ENCODE data around the gene METAP2. TPM values are rescaled to one million over a fixed set of nuclear protein-coding genes. Genes with fewer than 3 reads are reported as not detected.

The METAP2 gene
- total and polyA plus RNA-seq, 2 of the 8 experiments (the other 6 are each of a cell fraction or from before 2014, with no cell fraction given) = 41.3 to 114 TPM

DNA sequence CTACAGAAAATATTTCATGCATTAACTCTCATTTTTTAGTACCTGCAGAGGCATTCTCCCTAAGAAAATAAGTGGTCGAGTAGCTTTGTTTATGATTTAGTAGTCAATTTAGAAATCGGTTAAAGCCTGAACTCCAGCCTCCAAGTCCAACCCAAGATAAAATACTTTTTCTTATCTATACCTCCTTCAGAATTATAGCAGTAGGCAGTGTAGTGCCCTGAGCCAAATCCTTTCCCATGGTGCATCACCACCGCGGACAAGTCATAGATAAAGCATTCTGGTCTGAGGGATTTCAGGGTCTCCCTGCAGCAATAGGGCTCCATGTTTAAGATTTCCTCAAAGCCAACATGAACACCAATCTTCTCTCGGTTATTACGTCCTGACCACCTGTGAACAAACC is 46.9 kb downstream of the METAP2 start:
- H2BK15ac ChIP-seq (ENCODE audit: low read length) = no peak overlapping the region
- H4K5ac ChIP-seq (ENCODE audit: insufficient read length, low read depth, low read length) = no peak overlapping the region
- no peak overlapping the region for H3K23ac ChIP-seq (ENCODE audit: insufficient read length)
- no peak overlapping the region for H3K4me2 ChIP-seq (ENCODE audit: insufficient read depth in 1 of 2, low read depth in 2 of 2, low read length in 2 of 2)
- H2AK5ac ChIP-seq (ENCODE audit: low read depth, low read length) = no peak overlapping the region
- no peak overlapping the region for H2BK12ac ChIP-seq (ENCODE audit: low read depth, low read length)
- H3K4ac ChIP-seq (replicated peaks; ENCODE audit: insufficient read length, low read depth, low read length) = no peak overlapping the region
- no peak overlapping the region for H2AFZ ChIP-seq (ENCODE audit: low read length)
- H3K79me1 ChIP-seq (ENCODE audit: low read depth, low read length) = no peaks in the 10 kb centered on the region; the same call in 1 of the 2 replicates
- H2BK5ac ChIP-seq (ENCODE audit: low read depth, low read length) = no peak overlapping the region
- H3K18ac ChIP-seq (ENCODE audit: extremely low read depth, low read length) = no peak overlapping the region
- TF ChIP-seq MAFK (IDR thresholded peaks at IDR 0.05; ENCODE audit: low read depth, low read length) (no peak), FOSL1 (IDR thresholded peaks at IDR 0.05; ENCODE audit: insufficient read depth, low read depth, low read length) (no peak), KDM1A (IDR thresholded peaks at IDR 0.05; ENCODE audit: borderline replicate concordance, low read length) (no peak), TCF12 (IDR thresholded peaks at IDR 0.05; ENCODE audit: low read depth, low read length) (no peak)
- H3K56ac ChIP-seq (replicated peaks; ENCODE audit: insufficient read length, low read depth, low read length) = no peak overlapping the region
- peaks cover 0 to 33% of the 10 kb centered on the region in 2 experiments for H3K79me2 ChIP-seq (ENCODE audit: control insufficient read depth in 1 of 2, insufficient read depth in 2 of 2, low read length in 2 of 2)
- no peaks in the 10 kb centered on the region for H3K23me2 ChIP-seq (ENCODE audit: low read depth, low read length)
- no peak overlapping the region for H3K14ac ChIP-seq (ENCODE audit: insufficient read length)
- peaks cover 4 to 9% of the 10 kb centered on the region in 2 experiments for H4K20me1 ChIP-seq (replicated peaks in 1 of 2; ENCODE audit: control insufficient read depth in 1 of 2, insufficient read depth in 2 of 2, low read length in 2 of 2)
- ChIA-PET POLR2A (ENCODE audit: partially characterized antibody) (no interaction called here), CTCF (ENCODE audit: partially characterized antibody) (interaction anchor here (2.4 kb wide), 1 partner anchor 14 kb away, joined by 5 read pairs; no protein-coding TSS in a partner anchor)
- no peak overlapping the region for H4K8ac ChIP-seq (ENCODE audit: extremely low read depth, insufficient read depth, low read length)
- FAIRE-seq (no peak), DNase-seq (ENCODE audit: low read depth in 1 of 2, low spot score in 2 of 2) (no peak)
- no peak overlapping the region for H2BK120ac ChIP-seq (replicated peaks; ENCODE audit: low read depth, low read length)
- no peak overlapping the region for H2BK20ac ChIP-seq (ENCODE audit: low read length)
- peaks cover 21 to 90% (median 68%) of the 10 kb centered on the region in 4 experiments for H3K36me3 ChIP-seq (ENCODE audit: control insufficient read depth in 2 of 4, insufficient read depth in 4 of 4, low read length in 3 of 4)
- H3K9ac ChIP-seq (replicated peaks in 1 of 4; ENCODE audit: extremely low read depth in 1 of 4, low read depth in 3 of 4, low read length in 3 of 4) = no peak overlapping the region
- H3K4me1 ChIP-seq (replicated peaks in 1 of 4; ENCODE audit: control insufficient read depth in 3 of 4, insufficient read depth in 4 of 4, low read length in 3 of 4) = peaks cover 0 to 5% (median under 1%) of the 10 kb centered on the region in 4 experiments; a peak in 1 of 7 replicates
- H4K91ac ChIP-seq (replicated peaks; ENCODE audit: insufficient read length, low read length) = no peak overlapping the region
- H3K27ac ChIP-seq (ENCODE audit: low read depth, low read length) = no peak overlapping the region
- H3K27me3 ChIP-seq (replicated peaks in 1 of 4; ENCODE audit: control insufficient read depth in 3 of 4, extremely low read depth in 1 of 4, insufficient read depth in 3 of 4, low read length in 3 of 4) = no peaks in the 10 kb centered on the region
- H3K4me3 ChIP-seq (ENCODE audit: extremely low read depth in 1 of 4, insufficient read depth in 2 of 4, low read depth in 3 of 4, low read length in 4 of 4) = no peak overlapping the region
- no peaks in the 10 kb centered on the region for H3K9me3 ChIP-seq (ENCODE audit: insufficient read depth in 2 of 2, low read depth in 1 of 2, low read length in 1 of 2)
- 94% methylated on average over 6 of the region's 6 CpGs; no CpG with 5 or more reads in 1 of the 2 experiments for WGBS, 2 experiments (ENCODE audit: extremely low coverage in 1 of 2, insufficient coverage in 1 of 2, insufficient read length in 1 of 2, insufficient replicate concordance in 2 of 2, low coverage in 1 of 2, low lambda C conversion rate in 2 of 2, missing lambda C conversion rate in 1 of 2)

Measured in H1 (cell line).